Activated CD8-positive, alpha-beta T cell treated with anti-CD3 and anti-CD28 coated beads for 36 hours (primary cell): ENCODE results near the gene OR5K2. TPM values are rescaled to one million over a fixed set of nuclear protein-coding genes. Genes with fewer than 3 reads are reported as not detected.

Source experiments
- ATAC-seq: fragments of 200-7000 bp; cut with Tn5 transposase; one replicate; pipeline ENCODE4 v1.10.0; 2021; ENCODE audit warnings: mild to moderate bottlenecking, moderate library complexity
- CTCF ChIA-PET: fragments of 350-600 bp; sonication (Branson Sonifier 250); formaldehyde crosslinking; loops from one replicate; lab custom pipeline; 2021; ENCODE audit warnings: antibody characterized with exemption; lab: Charles Lee
- POLR2A ChIA-PET: fragments of 350-600 bp; sonication (Branson Sonifier 250); formaldehyde crosslinking; loops from one replicate; lab custom pipeline; 2021; ENCODE audit warnings: antibody characterized with exemption; lab: Charles Lee
- DNase-seq: peaks from one replicate; pipeline ENCODE4 v3.0.0-alpha.2; 2020
- H3K27ac Mint-ChIP-seq: one replicate; pipeline ENCODE4 v1.8.0; 2021; ENCODE audit warnings: mild to moderate bottlenecking, mixed read lengths
- H3K27me3 Mint-ChIP-seq: one replicate; pipeline ENCODE4 v1.8.0; 2021; ENCODE audit warnings: mixed read lengths
- H3K36me3 Mint-ChIP-seq: one replicate; pipeline ENCODE4 v1.8.0; 2021; ENCODE audit warnings: low read depth, mixed read lengths
- H3K4me1 Mint-ChIP-seq: one replicate; pipeline ENCODE4 v1.8.0; 2021; ENCODE audit warnings: low read depth, mixed read lengths
- H3K4me3 Mint-ChIP-seq: one replicate; pipeline ENCODE4 v1.8.0; 2021; ENCODE audit warnings: mild to moderate bottlenecking, moderate library complexity, mixed read lengths
- H3K9me3 Mint-ChIP-seq: one replicate; pipeline ENCODE4 v1.8.0; 2021; ENCODE audit warnings: mixed read lengths
- CTCF ChIP-seq: fragments of 200-600 bp; IDR thresholded peaks from one replicate; pipeline ENCODE4 v1.8.0; 2022; ENCODE audit warnings: antibody characterized with exemption, mild to moderate bottlenecking
- intact Hi-C: fragments of 100-400 bp; cut with micrococcal nuclease; formaldehyde crosslinking; loops from one replicate; pipeline ENCODE4 v1.10.0; 2022
- total RNA-seq, 2 experiments: library from RNA; stranded (reverse); gene quantifications; one replicate each; pipeline ENCODE4 v1.2.3, GENCODE V29; 2021

Gene OR5K2
- total RNA-seq, 2 experiments from 2014 or later, result not detected

- Mint-ChIP-seq H3K27me3 (no peaks in the 10 kb centered on the region), H3K27ac (no peak overlapping the region), H3K4me1 (peaks cover 45% of the 10 kb centered on the region), H3K9me3 (peaks cover 1% of the 10 kb centered on the region), H3K36me3 (peaks cover 39% of the 10 kb centered on the region), H3K4me3 (no peak overlapping the region)
- ATAC-seq (no peak), DNase-seq (no peak)
- no peak for TF ChIP-seq CTCF
- intact Hi-C loops, result no loop called here
- POLR2A ChIA-PET, result interaction anchor here (2.7 kb wide), 1 partner anchor 28 kb away, joined by 17 read pairs; no protein-coding TSS in a partner anchor
- CTCF ChIA-PET, result no interaction called here
These were observed 31.2 kb downstream of the OR5K2 start for GRCh38 chr3:98528474-98529346.

- Mint-ChIP-seq H3K27me3 (no peaks in the 10 kb centered on the region), H3K4me3 (peak overlapping the region; percentile 50), H3K36me3 (peaks cover 35% of the 10 kb centered on the region), H3K9me3 (peaks cover 1% of the 10 kb centered on the region), H3K4me1 (peaks cover 37% of the 10 kb centered on the region), H3K27ac (peak overlapping the region; percentile 71)
- no peak for TF ChIP-seq CTCF
- intact Hi-C loops, result no loop called here
- ATAC-seq (no peak), DNase-seq (no peak)
- ChIA-PET CTCF (no interaction called here), POLR2A (interaction anchor here (0.7 to 2.7 kb wide), 3 partner anchors 8 to 27 kb away, joined by 3 to 17 read pairs (median 3); no protein-coding TSS in a partner anchor)
These were observed 32.5 kb downstream of the OR5K2 start for GRCh38 chr3:98529856-98530459.

GRCh38 chr3:98530676-98531075, 33.2 kb downstream of the OR5K2 start:
- CTCF ChIA-PET, result no interaction called here
- no peak overlapping the region for H3K27ac Mint-ChIP-seq
- TF ChIP-seq CTCF, result no peak
- no peaks in the 10 kb centered on the region for H3K9me3 Mint-ChIP-seq
- H3K4me1 Mint-ChIP-seq, result peaks cover 30% of the 10 kb centered on the region
- no peak for DNase-seq
- H3K4me3 Mint-ChIP-seq, result peak overlapping the region; percentile 11
- no peak for ATAC-seq
- intact Hi-C loops, result no loop called here
- H3K36me3 Mint-ChIP-seq, result peaks cover 31% of the 10 kb centered on the region
- POLR2A ChIA-PET, result interaction anchor here (1.2 to 2.7 kb wide), 2 partner anchors 22 to 26 kb away, joined by 3 to 17 read pairs; no protein-coding TSS in a partner anchor
- no peaks in the 10 kb centered on the region for H3K27me3 Mint-ChIP-seq

GRCh38 chr3:98531622-98532274, 34.3 kb downstream of the OR5K2 start, which contains the start of gene GPR15:
Gene GPR15, plus strand, starts transcription at chr3:98531978. Its CDS starts 56 bp downstream, at chr3:98532034.
- POLR2A ChIA-PET, result interaction anchor here (0.8 to 13.1 kb wide), 5 partner anchors 9 to 33 kb away, joined by 3 to 204 read pairs (median 5); partner anchors contain the start of gene CLDND1
- Mint-ChIP-seq H3K9me3 (no peaks in the 10 kb centered on the region), H3K4me1 (peaks cover 35% of the 10 kb centered on the region), H3K4me3 (peak within 1 kb of the TSS; percentile 54), H3K27ac (peak within 1 kb of the TSS; percentile 76), H3K36me3 (peaks cover 31% of the 10 kb centered on the region), H3K27me3 (no peaks in the 10 kb centered on the region)
- ATAC-seq (no peak), DNase-seq (no peak)
- TF ChIP-seq CTCF, result no peak
- intact Hi-C loops, result no loop called here
- CTCF ChIA-PET, result interaction anchor here (1.2 to 1.6 kb wide), 2 partner anchors 23 to 42 kb away, joined by 3 to 7 read pairs; no protein-coding TSS in a partner anchor
